ENCODE results near the gene MAPK8.

The MAPK8 gene

GRCh38 chr10:48464871-48465736 lies 158.6 kb downstream of the MAPK8 start:
- peak in 1 of 2 donors; percentile 9 for DNase-seq

DNA sequence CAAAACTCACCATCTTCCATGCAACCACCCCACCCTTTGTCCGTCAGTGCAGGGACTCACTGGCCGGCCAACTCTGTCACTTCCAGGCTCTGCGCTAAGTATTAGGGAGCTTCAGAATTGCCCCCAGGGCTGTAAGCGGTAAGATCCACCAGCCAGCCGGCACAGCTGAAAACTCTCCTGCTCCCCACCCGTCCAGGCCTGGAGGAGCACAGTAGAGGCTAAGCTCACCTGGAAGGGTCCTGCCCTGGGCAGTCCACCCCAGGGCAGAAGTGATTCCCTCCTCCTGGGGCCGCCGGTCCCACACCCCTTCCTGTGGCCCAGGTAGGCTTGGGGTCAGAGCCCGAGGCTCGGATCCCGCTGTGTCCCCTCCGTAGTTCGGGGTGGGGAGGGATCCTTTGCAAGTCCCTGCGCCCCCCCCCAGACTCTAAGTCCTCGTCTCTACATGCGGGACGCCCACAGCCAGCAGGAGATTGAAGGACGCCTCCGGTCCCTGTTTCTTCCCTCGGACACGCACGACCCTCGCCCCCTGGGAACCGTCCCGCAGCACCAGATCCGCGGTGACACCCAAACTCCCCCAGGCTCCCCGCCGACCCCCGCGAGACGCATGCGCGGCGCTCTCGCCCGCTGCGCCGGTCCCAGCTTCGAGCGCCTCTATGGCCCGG lies 159.5 kb downstream of the MAPK8 start:
- peak in 1 of 2 donors; percentile 9 for DNase-seq

DNA sequence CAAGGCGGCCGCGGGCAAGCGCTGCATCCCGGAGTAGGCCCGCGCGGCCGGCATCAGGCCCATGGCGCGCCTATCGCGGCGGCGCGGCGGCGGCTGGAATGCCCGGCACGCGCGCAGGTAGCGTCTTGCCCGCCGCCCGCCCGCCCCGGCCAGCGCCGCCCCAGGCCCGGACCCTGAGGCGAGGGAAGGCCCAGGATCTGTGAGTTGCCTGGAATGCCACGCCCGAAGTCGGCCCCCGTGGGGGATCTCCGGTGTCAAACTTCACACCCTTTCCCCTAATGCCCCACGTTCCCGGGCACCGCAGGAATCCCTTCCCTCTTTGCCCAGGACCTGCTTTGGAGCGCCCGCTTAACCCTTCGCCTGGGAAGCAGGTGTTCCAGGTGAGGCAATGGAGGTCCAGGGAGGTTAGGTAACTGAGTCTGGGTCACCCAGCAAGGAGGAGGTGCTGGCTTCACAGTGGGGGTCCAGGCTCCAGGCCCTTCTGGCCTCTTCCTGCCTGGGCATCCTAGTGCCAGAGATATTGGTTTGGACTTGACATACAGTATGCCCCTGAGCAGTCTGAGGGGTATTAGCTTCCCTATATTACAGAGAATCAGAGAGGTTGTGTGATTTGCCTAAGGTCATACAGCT lies 160.2 kb downstream of the MAPK8 start:
- DNase-seq: peak in 1 of 2 donors; percentile 1

GRCh38 chr10:48467669-48468068 lies 161.2 kb downstream of the MAPK8 start:
- peak in 1 of 2 donors; percentile 2 for DNase-seq

DNA sequence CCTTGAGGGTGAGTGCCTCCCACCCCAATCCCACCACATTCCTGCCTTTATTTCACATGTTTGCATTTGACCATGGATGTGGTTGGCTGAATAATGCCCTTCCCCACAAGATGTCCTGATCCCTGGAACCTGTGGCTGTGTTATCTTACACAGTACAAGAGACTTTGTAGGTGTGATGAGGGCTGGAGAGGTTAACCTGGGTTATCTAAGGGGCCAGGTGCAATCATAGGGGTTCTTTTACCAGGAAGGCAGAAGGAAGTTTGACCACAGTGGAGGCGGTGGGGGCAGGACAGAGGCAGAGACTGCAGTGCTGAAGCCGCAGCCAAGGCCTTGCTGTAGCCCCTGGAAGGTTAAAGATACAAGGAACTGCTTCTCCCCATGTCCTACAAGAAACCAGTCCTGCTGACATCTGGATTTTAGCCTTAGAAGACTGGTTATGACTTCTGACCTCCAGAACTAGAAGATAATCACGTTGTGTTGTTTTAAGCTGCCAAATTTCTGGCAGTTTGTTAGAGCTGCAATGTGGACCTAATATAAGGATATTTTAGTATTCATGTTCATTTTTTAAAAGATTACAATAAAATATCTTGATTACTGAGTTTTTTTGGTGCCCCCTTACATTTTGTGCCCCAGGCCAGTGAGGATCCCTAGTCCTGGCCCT lies 161.8 kb downstream of the MAPK8 start:
- DNase-seq: peak in 1 of 2 donors; percentile 2

GRCh38 chr10:48468866-48469511 lies 162.5 kb downstream of the MAPK8 start:
- DNase-seq: peak in 1 of 2 donors; percentile 6

GRCh38 chr10:48469516-48470020 lies 163.1 kb downstream of the MAPK8 start:
- peak in 1 of 2 donors; percentile 6 for DNase-seq

GRCh38 chr10:48470115-48470892 lies 163.8 kb downstream of the MAPK8 start:
- peak in 1 of 2 donors; percentile 5 for DNase-seq

DNA sequence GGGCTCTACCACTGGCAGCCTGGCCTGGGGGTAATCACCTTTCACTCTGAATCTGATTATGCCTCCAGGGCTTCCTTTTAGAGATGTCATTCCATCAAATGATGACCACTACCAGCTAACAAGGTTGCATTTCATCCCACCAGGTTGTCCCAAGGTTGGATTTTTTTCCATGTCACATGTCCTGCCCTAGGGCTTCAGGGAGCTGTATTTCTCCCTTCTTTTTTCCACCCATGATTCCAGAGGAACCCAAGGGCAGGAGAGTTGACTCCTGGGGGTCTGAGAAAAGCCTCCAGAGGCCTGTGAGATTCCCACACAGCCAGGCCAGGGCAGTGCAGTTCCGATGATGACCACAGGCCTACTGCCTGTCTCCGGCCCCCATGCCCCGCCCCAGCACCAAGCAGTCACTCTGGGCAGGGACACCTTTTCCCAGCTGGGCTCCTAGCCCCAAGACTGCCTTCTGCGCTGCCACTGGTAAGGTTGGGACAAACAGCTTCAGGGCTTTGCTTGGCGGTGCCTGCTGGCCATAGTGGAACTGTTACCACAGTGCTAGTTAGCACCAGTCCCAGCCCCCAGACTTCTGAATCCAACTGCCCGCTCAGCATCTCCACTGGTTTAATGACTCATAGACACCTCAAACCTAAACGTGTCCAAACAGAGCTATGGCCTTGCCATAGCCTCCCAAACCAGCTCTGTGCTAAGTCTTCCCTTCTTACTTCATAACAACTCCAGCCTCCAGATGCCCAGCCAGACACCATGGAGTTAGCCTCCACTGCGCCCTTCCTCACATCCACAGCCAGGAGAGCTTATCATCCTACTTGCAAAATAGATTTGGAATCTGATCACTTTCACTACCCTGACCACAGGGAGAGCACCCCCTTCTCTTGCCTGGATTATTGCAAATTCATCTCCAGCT lies 164.7 kb downstream of the MAPK8 start:
- peak in 1 of 2 donors; percentile 2 for DNase-seq

GRCh38 chr10:48472501-48473069 lies 166.1 kb downstream of the MAPK8 start:
- DNase-seq: no peak

DNA sequence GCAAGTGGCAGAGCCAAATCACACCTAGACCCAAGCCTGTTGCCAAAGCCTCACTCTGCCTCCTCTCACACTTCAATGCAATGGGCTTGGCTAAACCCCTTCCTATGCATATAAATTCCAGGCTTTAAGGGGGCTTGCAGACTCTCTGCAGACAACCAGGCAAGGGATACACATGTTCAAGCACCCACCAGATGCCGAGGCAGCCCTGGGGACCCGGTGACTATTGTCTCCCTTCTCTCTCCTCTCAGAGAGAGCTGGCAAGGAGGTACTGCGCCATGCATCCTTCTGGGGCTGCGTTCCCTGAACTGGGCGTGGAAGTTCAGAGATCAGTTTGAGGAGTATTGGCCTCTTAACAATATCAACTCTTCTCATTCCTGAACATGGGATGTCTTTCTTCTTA lies 167.2 kb downstream of the MAPK8 start:
- peak in 1 of 2 donors; percentile 5 for DNase-seq

GRCh38 chr10:48474765-48475365 lies 168.4 kb downstream of the MAPK8 start:
- no peak for DNase-seq

GRCh38 chr10:48475943-48476278 lies 169.4 kb downstream of the MAPK8 start:
- DNase-seq: no peak

GRCh38 chr10:48476279-48476982 lies 170.0 kb downstream of the MAPK8 start:
- DNase-seq: no peak

- DNase-seq: no peak
Observed at GRCh38 chr10:48477141-48477540, 170.7 kb downstream of the MAPK8 start.

DNA sequence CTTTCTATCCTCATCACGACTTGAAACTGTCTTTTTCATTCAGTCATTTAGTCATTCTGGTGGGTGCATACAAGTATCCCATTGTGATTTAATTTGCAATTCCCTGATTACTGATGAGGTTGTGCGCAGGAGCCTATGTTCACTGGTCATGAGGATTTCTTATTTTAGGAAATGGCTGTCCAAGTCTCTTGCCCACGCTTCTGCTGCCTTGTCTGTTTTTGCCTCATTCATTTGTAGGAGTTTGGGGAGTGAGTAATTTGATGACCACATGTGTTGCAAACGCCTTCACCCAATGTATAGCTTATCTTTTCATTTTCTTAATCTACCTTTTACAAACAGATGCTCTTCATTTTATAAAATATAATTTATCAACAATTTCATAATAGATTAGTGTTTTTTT lies 171.1 kb downstream of the MAPK8 start:
- no peak for DNase-seq

- no peak for DNase-seq
Observed at GRCh38 chr10:48478469-48478868, 172.0 kb downstream of the MAPK8 start.

- no peak for DNase-seq
Observed at GRCh38 chr10:48478980-48479811, 172.7 kb downstream of the MAPK8 start.
